ENCODE data around the gene KIAA0513.

The KIAA0513 gene

DNA sequence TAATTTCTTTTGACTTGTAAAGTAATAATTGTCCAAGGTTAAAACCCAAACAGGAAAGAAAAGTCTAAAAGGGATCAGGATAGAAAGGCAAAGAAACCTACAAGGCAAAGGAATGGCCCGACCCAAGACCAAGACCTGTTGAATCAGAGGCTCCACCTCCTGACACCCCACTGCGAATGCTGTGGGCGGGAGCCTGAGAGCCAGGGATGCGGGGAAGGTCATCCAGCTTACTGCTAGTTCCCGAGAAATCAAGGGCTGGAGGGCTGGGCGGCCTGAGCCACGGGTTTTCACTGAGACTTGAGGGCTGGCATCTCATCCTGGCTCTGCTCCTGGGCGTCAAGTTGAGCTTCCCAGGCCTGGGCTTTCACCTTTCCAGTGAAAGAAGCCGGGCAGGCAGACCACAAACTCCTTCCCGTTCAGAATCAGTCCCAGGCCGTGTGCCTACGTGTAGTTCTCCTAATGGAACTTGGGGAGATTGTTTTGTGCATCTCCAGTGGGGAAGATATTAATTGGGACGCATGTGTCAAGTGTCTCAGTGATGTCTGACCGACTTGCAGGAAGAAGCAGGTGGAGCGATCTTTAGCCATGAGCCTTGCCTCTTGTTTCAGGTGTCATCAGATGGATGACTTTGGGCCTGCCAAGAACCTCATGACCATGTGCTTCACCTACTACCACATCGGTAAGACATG lies 47.8 kb downstream of the KIAA0513 start:
- no peak for FAIRE-seq

DNA sequence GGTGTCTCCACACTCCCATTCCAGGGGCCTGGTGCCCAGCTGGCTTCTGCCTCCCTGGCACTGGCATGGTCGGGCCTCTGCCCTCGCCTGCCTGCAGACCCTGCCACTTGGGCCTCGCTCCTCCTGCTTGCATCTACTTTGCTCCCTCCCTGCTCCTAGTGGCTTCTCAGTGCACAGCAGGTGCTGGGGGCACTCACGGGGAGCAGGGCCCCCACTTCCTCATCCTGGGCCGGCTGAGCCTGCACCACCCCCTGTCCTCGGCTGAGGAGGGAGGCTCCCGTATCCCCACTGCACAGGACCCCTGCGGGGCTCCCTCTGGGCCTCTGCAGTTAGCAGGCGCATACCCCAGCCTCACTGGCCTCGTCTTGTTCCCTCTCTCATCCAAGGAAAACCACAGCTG lies 49.4 kb downstream of the KIAA0513 start:
- FAIRE-seq: no peak

DNA sequence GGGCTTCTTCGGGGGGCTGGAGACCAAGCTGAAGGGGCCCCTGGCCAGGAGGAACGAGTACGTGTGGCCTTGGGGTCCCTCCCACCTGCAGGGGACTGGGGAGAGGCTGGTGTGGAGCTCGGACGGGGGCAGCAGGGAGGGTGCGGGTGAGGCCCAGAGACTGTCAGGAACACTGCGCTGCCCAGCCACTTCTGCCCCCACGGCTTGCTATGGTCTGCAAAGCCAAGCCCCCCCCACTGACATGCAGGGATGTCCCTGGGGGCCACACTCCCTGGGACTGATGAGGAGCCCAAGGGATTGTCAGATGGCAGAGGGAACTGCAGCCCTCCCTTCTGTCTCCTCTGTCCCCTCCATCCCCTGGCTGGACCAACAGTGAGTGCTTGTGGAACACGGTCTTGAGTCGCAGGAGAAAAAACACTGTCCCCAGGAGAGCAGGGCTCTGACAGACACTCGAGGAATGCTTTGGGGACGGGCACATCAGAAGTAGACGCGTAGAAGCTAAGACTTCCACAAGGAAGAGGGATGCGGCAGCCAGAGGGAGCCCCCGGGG lies 50.1 kb downstream of the KIAA0513 start:
- no peak for FAIRE-seq

DNA sequence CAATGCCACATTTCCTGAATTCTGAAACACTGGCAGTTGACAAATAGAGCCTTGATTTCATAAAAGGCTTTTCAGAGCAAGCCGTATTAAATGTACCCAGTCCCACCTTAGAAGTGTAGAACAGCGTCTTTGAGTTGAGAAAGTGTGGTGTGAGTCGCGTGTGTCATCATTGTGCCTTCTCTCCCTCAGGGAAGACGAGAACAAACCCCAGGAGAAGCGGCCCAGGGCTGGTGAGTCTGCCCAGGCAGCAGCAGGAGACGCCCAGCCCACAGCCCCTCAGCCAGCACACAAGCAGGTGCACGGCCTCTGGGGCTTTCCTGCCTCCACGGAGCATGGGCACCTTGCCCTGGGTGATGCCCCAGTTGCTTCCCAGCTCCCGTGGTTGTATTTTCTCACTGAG lies 50.6 kb downstream of the KIAA0513 start:
- no peak for FAIRE-seq

DNA sequence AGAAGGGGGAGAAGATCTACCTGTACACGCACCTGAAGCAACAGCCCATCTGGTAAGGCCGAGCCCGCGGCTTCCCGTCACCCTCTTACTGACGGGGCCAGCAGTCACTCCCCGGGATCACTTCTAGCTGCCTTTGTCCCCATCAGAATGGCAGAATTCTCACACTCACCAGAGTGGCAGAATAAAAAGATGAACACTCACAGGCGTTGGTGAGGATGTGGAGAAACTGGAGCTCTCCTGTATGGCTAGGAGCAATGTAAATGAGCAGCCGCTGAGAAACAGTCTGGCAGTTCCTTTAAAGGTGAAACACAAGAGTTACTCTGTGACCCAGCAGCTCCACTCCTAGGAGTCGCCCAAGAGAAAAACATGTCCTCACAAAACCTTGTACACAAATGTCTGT lies 51.4 kb downstream of the KIAA0513 start:
- FAIRE-seq: no peak

DNA sequence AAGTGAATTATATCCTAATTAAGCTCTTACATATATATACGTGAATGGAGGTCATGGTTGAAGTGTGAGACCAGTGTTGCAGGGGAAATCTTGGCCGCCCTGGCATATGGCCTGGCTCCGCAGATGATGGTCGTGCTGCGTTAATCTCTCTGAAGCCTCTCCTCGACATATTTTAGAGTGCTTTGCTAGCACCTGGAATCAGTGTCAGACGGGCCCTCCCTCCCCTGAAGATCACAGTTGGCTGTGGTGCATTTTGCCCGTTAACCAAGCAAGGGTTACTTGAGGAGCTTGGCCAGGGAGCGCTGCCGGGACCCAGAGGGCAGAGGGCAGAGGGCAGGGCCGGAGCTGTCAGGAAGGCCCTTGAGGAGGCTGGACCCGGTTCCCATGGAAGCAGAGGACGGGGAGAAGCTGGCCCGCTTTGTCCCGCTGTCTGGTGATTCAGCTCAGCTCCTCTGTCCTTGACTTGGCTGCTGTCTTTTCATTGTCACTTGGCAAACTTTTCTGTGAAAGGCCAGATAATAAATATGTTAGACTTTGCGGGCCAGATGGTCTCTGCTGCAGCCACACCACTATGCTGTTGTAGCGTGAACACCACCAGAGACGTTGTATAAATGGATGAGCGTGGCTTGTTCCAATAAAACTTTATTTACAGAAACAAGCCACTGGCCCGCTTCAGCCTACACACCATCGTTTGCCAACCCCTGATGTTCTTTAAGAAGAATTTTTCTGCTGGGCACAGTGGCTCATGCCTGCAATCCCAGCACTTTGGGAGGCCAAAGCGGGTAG lies 52.4 kb downstream of the KIAA0513 start:
- FAIRE-seq: no peak

DNA sequence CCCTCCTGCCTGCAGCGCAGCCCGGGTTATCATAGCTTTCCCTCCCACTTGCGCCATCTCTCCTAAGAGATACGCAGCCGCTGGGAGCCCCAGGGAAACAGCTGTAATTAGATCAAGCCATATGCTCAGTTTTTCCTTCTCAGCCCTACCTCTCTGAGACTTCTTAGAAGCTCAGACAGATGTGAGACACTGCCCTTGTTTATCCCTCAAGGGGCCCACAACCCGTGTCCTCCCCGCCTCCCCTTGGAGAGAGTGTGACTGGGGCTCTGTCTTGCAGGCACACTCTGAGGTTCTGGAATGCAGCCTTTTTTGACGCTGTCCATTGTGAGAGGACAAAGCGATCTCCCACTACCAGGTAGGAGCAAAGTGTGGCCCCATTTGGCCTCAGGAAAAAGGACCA lies 53.4 kb downstream of the KIAA0513 start:
- FAIRE-seq: no peak

DNA sequence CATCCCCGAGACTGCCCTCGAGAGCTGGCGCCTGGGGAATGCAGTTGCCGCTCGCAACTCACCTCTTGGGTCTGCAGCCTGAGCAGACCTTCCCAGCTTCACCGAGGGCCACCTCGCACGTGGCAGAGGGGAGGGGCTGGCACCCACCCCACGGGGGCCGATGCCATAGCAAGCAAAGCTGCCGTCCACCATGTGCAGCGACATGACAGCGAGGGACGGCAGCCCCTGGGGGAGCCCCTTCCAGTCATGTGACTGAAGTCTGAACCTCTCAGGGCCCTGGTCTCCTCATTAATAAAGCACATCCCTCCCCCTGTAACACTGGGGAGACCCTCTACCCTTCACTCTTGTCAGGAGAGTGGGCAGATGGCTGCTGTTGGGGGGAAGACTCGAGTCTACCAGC lies 54.2 kb downstream of the KIAA0513 start:
- no peak for FAIRE-seq

DNA sequence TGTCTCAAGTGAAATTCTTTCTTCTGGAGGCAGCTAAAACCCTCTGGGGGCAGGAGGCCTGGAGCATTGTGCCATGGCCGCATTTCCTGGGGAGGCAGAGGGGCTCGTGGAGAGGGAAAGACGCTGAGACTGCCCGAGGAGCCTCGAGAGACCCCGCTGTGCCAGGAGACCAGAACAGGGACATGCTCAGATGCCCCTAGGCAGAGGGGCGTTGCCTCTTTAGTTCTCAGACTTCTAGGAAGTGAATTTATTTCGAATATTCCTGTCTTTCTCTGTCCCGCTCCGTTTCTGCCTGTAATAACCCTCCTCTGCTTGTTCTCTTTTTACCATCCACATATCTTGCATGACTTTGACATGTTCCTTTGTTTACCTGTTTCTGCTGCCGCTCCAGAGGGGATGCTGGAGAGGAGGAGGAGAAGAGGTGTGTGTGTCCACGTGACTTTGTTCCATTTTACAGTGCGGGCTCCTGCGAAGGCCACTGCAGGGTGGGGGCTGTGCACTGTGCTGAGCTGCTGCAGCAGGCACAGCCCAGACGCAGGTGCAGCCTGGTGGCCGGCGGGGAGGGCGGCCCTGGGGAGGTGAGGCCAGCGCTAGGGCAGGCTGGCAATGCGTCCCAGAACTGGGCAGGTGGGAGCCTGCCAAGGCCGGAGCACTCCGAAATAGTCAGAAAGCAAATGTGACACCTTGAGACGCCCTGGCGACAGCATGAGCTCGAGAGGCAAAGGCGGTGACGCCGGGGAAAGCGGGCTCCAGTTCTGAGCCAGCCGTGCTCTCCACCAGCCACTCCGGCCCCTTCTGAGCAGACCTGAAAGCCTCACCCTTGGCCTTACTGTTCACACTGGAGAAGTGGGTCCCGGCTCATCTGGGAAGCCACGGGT lies 54.8 kb downstream of the KIAA0513 start:
- no peak for FAIRE-seq

DNA sequence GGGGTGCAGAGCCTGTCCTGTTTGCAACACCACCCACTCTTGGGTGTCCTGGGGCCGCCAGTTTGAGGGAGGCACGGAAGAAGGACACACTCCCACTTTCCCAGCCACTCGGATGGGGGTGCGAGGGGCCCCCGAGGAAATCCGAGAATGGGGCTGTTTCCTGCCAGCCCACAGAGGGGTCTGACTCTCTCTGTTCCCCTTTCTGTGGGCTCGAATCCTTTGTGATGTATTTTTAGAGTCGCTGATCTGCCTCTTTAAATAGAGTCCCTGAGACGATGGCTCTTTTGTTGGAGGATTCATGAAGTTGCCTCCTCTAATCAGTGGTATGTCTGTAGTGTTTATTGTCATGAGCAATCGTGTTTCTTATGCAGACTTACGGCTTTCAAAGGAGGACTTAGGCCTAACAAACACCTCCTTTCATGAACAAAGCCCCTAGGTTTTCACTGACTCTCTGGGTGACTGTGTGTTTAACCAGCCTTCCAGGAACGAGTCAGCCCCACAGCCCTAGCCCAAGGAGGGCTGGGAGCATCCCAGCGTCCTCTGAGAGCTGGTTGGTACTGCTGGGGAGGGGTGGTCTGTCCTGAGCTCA lies 55.5 kb downstream of the KIAA0513 start:
- FAIRE-seq: no peak

DNA sequence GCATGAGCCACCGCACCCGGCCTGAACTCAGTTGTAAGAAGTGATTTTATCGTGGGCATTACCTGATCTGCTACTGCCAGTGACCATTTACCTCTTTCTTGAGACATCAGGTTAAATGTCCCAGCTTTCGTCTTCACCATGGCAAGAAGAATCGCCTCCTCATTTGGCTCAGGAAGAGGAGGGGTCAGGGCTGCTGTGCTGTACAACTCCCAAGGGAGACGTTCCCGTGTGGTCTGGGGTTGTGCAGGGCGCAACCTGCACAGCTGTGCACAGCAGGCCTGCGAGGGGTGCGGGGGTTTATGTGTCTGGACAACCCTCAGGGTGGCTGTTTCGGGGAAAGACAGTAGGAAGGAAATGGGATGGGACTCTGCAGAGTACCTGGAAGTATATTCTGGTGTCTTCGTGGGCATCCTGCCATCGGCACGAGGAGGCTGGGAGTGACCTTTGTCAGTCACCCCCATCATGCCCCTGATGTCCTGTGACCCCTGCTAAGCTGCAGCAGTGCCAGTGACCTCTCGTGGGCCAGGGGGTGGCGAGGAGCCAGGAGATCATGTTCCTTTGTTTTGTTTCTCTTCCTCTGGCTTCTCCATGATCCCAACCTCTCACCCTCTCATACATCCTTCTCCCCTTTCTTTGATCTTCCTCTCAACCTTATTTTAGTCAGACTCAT lies 57.4 kb downstream of the KIAA0513 start:
- FAIRE-seq: no peak

DNA sequence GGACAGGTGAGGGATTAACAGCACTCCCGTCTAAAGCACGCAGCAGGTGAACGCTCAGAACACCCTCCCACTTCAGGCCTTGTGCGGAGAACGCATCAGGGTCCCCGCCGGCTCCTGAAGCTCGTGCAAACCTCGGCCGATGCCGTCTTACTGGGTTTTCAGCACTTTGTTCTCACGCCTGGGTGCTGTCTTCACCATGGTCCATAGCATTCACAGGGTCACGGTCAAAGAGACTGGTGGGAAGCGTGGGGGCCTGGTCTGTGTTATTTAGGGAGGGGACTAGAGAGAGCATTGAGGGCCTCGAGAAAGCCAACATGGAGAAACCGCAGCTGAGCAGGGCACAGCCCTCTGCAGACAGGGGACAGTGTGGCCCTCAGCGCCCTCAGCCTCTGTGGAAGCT lies 58.1 kb downstream of the KIAA0513 start:
- no peak for FAIRE-seq

DNA sequence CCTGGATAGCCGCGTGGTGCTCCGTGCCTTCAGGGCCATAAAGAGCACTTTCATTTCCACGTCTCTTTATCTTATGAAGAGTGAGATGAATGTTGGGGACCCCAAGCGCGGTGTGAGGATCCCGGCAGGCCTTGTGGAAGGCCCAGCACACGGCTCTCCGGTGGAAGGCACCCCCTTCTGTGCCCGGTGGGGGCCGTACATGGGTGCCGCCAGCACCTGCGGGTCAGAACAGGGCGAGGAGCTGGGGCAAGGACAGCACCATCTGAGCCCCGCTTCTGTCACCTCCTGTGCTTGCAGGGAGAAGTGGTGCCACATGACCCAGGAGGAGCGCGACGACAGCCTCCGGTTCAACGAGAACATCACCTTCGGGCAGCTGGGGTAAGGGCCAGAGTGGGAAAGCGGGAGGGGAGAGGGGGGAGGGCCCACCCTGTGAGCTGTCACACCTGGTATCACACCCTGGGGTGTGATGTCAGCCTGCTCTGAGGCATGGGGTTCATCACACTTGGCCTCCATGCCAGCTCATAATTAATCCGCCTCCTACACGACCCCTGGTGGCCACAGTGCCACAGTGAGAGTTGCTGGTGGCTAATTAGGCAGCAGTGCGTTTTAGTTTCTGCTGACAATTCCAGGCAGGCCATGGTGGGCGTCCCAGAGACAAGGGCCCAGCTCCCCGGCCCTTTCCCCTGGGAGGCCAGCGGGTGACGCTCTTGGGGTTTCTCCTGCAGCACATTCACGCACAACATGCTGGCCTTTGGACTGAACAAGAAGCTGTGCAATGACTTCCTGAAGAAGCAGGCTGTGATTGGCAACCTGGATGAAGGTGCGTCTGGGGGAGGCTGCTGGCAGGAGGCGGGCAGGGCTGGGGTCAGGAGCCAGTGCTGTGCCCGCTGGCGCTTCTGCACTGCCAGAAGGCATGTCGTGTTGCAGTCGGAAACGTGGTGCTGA lies 59.0 kb downstream of the KIAA0513 start:
- FAIRE-seq: no peak

DNA sequence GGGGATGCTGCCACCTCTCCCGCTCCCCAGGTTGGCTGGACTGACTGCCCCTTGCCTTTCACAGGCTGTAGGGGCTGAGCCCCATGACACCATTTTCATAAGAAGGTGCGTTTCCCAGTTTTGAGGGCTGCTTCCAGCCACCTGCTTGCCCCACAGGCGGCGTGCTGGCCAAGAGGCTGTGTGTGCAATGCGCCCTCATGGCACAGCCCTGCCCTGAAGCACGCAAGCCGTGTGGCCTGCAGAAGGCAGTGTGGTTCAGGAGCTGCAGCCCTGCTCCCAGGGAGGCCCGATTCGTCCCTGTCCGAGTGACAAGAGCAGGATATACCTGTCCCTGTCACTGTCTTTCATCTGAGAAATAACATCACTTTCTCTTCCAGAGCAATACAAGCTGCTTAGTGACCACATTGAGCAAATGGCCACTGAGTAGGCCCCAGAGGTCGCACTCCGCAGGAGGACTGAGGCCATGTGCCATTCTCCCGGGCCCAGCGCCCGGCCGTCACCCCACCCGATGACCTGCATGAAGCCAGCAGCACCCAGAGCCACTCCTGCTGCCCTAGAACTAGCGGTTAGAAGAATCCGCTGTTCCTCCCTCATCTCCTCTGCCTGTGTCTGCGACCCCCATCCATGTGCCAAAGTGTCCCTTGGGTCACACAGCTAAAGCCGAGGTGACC lies 60.4 kb downstream of the KIAA0513 start:
- no peak for FAIRE-seq

DNA sequence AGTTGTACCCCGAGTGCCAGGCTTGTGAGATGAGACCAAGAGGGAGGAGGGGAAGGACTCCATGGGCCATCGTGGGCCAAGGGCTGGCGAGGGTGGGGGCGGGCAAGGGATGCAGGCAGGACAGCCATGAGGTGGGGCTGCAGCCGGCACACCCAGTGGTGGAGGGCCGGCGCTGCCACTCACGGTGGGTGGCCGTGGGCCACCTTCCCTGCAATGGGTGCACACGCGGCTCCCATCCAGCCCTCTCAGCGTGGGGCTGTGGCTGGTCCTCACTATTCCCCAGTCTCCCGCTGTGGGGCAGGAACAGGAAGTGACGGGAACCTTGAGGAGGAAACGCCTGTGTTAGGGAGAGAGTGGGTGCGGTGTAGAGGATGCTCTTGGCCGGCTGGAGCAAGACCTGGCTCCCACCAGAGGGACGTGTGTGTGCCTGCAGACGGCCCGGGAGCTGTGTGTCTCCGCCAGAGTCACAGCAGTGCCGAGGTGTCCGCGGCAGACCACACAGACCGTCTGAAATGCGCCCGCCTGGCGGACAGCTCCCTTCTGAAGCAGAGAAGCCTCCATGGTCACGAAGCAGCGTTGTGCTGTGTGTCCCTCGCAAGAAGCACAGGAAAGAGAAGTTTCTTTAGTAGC lies 61.1 kb downstream of the KIAA0513 start:
- no peak for FAIRE-seq

DNA sequence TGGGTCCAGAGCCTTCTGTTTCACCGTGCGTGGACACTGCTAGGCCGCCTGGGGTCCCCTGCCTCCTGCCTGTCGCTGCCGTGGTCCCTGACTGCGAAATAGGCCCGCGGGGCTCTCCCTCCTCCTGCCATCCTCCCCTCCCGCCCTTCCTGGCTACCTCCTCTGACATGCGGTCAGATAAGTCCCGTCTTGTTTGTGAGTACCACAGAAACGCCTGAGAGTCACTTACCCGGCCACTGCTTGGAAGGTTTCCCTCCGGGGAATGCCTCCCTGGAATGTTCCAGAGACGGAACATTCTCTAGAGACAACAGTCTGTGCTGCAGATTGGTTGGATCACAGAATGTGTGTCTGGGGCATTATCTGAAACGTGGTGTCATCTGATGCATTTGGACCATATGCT lies 61.9 kb downstream of the KIAA0513 start:
- no peak for FAIRE-seq

DNA sequence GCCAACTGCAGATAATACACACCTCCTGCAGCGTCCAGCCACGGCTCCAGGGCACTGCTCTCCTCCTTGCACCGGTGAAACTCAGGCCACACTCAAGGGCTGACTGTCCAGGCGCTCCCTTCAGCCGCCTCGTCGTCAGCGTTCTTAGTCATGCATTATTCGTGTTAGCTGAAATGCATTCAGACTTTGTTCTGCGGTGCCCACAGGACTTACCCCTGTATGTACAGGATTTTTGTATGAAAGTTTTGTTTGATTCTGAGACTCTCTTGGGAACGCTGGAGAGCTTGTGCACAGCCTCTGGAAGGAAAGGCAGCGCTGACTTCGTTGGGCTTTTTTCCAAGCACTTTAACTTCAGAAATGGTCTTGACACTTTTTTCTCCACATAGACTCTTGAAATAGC lies 62.6 kb downstream of the KIAA0513 start:
- no peak for FAIRE-seq

DNA sequence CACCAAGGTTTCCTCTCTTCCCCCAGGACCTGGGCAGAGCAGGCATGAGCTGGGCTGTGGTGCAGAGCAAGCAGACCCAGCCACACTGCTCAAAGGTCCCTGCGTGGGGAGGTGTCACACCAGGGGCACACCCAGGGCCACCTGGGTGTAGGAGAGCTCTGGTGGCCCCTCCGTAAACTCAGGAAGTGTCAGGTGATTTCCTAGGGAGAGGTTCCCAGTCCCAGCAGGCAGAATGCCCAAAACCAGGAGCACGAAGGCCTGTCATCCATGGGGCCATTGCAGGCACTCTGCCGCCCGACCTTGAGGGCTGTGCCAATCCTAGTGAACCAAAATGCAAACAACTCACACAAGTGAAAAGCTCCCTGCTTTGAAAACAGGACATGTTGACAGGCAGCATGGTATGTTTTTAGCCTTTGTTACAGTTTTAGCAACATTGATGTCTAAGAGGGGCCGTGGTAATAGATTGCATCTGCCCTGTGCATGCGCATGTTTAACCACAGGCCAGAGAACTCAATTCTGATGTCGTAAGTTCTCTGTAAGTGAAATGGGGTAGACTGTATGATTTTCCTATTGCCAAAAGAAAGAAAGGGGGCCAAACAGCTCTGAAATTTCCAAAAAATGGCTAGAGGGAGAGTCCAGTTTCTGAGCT lies 63.4 kb downstream of the KIAA0513 start:
- no peak for FAIRE-seq

DNA sequence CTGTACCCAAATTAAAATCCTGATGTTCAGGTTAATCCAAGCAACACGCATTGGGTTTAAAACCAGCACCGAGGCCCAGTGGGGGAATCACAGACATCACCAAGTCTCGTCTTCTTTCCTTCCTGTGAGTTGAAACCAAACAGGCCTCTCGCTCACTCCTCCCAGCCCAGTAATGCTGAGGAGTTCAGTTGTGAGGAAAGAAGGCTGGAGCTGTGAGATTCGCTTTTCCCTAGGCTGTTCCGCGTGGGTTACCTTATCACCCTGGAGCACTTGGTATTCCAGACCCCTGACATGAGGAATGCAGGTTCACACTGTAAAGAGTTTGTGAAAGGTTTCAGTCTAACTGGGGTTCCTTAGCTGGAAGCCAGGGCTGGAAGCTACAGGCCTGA lies 63.9 kb downstream of the KIAA0513 start:
- no peak for FAIRE-seq
